GM19238 (cell line): ENCODE results near the gene BPIFB1.

Experiments used
- DNase-seq: peaks from one replicate; pipeline ENCODE4 v3.0.0; 2011; ENCODE audit warnings: low spot score; ENCODE audit not compliant: insufficient read length

The BPIFB1 gene

DNA sequence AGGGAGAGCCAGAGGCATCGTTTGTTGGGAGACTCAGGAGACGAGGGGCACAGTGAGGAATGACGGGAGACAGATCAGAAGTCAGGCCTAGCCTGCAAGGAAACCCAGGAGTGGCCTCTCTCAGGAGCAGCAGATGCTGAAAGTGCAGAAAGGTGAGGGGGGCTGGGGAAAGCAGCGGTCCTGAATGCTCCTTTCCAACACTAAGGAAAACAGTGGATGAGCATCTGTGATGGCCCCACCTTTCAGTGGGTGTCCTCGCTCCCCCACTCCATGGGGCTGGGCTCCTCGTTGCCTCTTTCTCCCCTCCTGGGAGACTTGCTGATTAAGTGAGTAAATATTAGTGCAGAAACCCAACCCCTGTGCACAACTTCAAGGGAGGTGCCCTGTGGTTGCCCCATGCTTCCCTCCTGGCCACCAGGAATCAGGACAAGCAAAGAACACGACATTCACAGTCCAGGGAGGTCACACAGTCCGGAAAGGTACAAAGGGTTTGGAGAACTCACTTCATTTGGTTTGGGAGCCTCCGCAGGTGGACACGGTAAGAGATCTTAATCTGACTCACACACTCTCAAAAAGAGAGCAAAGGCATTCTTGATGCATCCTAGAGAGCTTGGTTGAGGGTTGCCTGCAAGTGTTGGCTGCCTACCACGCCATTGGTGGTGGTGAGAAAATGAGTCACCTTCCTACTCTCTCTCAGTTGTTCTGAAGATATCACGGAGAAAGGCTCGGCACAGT lies 9.7 kb upstream of the BPIFB1 start:
- no peak for DNase-seq

DNA sequence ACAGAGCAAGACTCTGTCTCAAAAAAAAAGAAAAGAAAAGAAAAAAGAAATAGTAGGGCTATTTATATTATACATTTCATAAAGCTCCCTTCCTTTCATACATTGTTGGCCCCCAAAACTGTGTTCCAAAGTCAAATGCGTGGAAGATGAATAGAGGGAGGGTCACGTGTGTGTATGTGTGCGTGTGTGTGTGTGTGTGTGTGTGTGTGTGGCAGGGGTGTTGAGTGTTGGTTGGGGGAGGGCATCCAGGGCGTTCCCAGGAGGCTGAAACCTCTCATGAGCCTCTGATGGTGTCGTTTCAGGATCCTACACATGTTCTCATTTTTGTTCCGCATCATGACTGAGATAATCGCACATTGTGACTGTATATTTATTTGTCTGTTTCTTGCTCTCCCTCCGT lies 7.8 kb upstream of the BPIFB1 start:
- DNase-seq, result no peak

DNA sequence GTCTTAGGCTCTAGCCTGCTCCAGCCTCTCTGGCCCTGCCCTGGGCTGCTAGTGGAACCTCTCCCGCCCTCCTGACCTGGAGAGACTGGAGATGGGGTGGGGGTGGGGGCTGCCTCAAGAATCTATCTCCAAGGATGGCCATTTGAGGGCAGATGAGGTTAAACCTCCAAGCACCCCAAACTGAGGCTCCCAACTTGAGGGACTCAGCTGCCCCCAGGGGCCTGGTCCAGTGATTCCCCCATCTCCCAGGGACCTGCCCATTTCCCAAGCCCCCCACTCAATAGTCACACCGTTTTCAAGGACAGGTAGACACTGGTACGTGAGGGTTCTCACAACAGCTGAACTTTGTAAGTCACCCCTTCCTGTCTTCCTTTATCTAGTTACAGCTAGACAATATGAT lies 7.1 kb upstream of the BPIFB1 start:
- no peak for DNase-seq

DNA sequence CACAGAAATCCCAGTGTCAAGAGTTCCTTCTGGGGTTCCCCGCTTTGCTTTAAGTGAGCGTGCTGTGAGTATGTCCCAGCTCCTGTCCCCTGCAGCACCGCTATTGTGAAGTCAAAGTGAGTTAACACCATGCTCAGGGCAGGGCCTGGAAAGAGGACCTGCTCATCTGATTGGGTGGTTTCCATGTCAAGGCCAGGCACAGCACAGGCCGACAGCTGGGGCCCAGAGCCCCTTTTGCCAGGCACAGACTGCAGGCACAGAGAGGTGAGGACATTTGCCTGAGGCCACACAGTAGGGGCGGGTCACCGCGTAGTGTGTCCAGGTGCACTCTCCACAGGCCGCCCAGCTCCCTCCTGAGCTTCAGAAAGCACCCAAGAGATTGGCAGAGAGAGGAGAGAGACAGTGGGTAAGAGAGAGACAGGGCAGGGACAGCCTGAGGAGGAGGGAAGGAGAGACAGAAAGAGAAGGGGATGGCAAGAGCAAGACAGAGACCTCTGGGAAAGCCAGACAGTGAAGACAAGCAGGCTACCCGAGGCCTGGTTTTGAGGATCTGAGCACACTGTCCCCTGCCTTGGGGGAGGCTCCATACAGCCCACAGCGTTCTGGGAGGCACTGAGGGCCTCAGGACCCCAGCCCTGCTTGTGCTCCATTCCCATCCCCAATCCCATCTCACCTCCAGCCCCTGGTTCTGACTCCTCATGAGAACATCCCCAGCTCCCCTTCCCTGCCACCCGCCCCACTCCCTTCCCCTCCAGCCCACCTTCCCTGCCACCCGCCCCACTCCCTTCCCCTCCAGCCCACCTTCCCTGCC lies 6.5 kb upstream of the BPIFB1 start:
- DNase-seq, result no peak

DNA sequence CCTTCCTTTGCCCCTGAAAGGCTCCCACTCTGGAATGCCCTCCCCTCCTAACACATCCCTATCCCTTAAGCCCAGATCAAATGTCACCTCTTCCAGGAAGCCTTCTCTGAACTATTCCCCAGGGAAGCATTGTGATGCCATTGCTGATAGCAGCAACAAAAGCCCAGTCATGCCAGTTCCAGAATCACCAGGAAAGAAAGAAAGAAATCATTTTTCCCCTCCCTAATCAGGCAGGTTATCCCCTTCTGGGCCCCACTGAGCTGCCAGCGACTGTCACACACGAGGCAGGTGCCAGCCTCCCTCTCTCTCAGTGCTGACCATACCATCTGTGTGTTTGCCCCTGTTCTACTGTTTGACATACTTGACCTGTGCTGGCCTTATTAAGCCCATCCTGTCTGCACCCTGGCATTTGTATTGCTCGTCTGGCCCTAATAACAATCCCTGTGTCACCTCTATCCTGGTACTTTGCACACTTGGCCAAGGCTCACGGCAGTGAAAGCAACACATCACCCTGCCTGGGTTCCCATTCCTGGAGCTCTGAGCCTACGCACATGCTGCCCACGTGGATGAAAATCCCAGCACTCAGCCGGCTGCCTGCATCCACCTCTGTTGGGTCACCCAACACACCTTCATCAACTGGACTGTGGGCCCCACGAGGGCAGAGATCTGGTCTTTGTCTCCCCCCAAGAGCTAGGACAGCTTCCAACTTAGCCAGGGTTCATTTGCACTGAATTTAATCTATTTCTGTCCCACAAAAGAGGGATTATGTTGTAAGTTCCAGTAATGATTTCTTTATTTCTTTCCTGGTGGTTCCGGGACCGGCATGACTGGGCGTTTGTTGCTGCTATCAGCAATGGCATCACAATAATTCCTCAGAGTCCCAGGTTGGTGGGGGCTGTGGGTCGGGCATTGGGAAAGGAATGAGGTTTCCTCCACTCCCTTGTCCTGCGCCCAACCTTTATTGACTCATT lies 5.3 kb upstream of the BPIFB1 start:
- DNase-seq, result no peak

DNA sequence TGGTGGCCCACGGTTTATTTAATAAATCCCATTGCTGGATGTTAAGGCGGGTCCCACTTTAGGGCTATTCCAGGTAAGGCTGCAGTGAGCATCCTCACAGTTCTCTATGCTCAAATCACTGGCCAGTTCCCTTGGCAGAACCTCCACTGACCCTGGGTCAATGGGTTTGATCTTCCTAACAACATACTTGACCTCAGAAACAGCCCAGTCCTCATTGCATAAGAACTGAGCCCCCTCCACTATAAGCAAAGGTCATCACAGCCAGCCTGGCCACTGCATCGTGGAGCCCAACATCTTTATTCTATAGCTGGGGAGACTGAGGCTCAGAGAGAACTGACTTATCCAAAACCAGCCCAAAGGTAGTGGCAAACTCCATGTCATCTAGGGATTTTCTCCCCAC lies 4.3 kb upstream of the BPIFB1 start:
- DNase-seq, result no peak

DNA sequence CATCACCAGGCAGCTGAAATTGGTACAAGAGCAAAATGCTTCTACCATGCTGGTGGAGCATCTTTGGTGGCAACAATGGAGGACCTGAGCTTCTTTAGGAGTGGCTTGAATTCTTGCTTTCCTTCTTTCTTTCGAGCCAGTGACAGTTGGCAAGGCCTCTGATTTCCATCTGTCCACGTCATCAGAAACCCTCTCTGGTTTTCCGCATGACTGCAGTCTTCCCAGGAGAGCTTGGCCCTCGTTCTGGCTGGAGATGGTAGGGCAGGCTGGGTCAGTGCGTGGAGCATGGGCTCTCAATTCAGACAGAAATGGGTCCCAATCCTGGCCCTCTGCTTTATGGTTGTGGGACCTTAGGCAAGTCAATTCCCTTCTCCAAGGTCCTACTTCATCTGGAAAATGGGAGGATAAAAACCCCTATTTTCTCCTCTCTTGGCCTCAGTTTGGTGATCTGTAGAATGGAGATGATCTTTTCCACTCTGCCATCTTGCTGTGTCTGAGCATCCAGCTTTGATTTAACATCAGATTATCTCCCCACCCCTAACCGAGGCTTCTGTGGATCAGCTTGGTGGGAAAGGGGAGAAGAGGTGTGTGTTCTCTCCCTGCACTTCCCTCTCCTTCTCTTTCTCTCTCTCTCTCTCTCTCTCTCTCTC lies 3.6 kb upstream of the BPIFB1 start:
- DNase-seq, result no peak

DNA sequence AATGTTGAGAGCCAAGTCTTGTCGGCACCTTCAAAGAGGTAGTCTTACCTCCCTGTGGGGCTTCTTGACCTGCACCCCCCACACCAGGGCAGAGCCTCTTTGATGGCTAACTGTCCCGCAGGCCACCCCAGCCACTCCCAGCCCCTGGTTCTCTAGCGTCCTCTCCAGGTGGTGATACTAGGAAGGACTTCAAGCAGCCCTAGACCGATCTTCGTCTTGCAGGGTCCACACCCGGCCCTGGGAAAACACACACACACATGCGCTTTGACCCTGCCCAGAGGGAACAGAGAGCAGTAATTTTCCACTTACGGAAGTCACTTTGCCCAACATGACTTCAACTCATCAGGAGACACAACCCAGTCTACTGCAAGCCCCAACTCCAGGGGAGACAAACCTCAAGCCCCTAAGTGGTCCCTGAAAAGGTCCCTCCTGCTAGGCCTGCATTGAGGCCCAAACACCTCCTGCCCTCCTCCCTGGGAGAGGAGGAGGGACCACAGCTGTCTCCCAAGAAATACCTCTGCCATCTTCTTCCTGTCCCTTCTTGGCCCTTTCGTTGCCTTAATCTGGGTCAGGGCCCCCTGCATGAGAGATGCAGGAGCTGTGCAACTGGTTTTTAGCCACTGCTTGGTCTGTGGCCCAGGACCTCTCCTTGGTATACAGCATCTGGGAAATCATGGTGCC lies 2.9 kb upstream of the BPIFB1 start:
- no peak for DNase-seq

DNA sequence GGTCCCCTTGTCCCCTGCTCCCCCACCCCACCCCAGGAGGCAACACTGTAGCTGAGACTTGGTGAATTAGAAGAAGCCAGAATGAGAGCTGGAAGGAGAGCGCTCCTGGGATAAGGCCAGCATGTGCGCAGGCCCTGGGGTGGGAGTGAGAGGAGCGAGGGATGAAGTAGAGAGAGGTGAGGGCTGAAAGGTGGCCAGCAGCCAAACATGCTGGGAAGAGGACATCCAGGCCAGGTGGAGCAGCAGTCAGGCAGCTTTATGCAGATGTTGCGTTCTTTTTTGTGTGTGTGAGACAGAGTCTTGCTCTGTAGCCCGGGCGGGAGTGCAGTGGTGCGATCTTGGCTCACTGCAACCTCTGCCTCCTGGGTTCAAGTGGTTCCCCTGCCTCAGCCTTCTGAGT lies 2.2 kb upstream of the BPIFB1 start:
- DNase-seq, result no peak

DNA sequence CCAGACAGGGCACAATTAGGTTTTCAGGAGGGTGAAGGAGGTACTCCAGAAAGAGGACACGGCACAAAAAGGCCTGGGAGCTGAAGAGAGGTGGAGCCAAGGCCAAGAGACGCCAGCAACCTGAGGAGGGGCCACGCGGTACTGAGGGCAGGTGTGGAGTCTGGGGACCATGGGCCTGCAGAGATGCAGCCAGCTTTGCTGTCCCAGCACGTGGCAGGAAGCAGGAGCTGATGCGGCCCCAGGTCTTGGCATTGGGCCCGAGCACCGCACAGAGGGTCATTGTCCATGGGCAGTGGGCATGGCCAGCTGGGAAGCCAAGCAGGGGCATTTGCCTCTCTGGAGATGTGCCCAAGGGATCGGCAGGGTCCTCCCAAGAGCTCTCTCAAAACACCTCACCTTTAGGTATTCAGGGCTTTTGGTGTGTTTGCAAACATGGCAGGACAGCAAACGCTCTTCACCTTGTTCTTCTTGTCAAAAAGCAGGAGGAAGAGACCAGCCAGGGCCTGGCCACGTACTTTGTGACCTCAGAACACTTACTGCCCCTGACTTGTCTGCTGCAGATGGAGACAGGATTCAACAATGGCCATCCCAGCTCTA lies 1.4 kb upstream of the BPIFB1 start:
- no peak for DNase-seq

DNA sequence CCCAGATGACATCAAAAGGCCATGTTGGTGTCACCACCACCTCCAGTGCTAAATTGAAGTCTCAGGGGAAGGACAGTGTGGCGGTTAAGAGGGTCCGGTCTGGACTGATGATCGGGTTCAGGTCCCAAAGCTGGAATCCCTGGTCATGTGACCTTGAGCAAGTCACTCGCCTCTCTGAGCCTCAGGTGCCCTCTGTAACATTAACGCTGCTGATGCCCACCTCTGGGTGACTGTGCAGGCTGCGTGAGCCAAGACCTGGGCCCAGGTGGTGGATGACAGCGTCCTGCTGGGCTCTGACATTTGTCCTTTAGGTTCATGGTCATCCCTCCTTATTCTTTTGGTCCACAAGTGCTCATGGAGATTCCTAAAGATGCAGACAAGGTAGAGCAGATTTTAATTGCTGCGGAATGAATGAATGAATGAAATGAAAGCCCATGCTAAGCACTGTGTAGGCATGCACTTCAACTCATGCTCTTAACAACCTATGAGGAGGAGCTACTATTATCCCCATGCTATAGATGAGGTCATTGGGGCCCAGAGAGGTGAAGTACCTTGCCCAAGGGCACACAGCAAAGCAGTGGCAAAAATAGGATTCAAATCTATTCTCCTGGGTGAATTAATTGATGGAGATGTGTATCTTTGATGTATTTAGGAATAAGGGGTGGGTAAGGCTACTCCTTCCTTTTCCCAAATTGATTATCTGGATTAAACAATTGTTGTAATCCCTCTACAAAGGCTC lies 649 bp upstream of the BPIFB1 start:
- DNase-seq, result no peak

DNA sequence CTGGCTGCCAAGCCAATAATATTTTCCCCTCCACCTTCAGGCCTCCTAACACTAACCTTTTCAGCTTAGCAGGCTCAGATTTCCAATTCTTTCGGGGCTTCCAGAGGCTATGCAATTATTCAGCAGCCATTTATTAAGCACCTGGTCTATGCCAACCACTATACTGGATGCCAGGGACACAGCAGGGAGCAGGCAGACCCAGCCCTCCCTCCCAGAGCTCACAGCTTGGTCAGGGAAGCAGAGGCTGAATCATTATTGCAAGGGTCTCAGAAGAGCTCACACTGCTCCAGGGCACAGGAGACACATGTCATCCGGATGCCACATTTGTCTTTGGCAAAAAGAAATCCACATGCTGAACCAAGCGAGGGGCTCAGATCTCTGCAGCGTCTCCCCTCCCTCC lies 1.3 kb downstream of the BPIFB1 start:
- DNase-seq, result no peak

DNA sequence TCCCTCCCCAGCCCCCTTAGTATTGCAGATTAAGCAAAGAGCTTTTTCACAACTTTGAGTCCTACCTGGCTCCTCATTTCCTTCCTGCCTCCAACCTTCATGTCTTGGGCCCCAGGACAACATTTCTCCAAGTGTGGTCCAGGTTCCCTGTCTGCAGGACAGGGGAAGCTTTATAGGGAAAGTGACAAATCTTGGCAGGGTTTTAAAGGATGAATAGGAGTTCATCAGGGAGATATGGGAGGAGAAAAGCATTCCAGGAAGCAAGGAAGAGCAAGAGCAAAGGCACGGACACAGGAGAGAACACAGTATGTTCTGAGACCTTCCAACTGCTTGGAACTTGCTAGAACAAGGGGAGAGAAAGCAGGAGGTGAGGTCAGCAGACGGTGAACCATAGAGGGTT lies 1.9 kb downstream of the BPIFB1 start:
- DNase-seq, result no peak

DNA sequence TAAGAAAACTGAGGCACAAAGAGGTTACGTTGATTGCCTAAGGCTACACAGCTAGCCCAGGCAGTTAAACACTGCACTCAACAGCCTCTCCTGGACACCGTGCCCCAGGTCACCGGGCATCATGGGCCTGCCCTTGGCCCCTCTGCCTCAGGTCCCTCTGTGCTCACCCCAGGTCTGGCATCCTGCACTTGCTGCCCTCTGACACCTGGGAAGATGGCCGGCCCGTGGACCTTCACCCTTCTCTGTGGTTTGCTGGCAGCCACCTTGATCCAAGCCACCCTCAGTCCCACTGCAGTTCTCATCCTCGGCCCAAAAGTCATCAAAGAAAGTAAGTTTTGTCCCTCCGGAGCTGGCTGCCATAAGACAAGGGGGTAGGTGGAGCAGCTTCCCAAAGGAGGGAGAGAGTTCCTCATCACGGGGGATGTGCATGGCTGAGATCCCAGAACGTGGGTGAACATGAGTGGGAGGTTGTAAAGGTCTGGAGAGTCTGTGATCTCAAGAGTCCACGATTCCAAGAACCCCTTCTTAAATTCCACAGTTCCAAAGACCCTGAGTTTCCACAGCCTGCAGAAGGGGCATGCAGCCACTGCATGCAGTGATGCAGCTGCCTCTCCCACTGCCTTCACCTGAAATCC lies 3.0 kb downstream of the BPIFB1 start:
- DNase-seq, result no peak

DNA sequence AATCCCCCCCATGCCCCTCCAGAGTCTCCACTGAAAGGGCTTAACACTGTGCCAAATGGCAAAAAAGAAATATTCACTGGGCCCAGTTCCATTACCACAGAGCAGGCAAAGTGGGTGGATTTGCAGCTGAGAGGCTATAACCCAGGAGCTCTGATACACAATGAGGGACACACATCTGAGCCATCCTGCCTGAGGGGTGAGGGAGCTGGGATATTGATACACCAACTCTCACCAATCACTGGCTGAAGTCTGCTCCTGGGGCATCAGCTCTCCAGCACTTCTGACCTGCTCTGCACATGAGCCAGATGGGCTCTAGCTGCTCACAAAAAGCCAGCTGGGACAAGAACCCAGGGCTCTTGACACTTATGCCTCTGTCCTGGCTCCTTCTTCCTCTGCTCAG lies 4.9 kb downstream of the BPIFB1 start:
- no peak for DNase-seq

DNA sequence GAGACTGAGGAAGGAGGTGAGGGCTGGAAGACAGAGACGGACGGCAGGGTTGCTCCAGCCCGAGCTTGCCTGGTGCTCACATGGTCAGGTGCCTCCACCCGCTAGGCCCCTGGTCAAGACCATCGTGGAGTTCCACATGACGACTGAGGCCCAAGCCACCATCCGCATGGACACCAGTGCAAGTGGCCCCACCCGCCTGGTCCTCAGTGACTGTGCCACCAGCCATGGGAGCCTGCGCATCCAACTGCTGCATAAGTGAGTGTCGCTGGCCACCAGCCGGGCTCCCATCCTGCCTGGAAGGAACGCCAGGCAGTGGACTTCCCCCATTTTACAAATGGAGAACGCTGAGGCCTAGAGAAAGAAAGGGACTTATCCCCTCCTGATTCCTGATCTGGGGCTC lies 7.8 kb downstream of the BPIFB1 start:
- DNase-seq, result no peak

DNA sequence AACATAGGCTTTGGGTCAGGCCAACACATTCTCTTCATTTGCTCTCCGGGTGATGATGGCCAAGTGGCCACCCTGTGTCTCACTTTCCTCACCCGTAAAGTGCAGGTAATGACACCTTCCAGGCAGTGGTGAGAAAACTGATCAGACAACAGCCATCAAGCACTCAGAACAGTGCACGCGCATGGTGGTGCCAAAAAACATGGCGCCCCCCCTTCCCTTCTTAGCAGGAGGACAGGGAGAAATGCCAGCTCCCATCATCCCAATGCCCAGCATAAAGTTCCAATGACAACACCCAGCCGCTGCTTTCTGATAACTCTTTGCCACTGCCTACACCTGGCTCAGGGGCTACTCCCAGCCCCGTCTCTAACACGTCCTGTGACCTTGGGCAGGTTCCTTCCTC lies 8.4 kb downstream of the BPIFB1 start:
- DNase-seq, result no peak

DNA sequence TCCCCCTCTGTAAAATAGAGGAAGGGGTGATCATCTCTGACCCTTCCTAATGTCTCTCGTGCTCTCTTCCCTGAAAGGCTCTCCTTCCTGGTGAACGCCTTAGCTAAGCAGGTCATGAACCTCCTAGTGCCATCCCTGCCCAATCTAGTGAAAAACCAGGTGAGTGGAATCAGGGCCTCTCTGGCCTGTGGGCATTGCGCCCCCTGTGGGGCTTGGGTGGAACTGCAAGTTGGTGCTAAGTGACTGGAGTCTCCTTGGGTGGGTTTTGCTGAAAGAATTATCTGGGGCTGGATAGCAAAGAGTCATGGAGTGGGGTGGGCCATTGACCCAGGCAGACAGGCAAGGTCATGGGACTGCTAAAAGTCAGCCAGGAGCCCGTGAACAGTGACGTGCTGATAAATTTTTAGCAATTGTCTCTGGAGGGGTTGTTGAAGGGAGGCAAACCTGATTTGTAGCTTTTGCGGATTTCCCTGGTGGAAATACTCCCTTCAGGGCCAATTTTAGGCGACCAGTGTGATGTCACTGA lies 8.9 kb downstream of the BPIFB1 start:
- DNase-seq, result peak; percentile 66

DNA sequence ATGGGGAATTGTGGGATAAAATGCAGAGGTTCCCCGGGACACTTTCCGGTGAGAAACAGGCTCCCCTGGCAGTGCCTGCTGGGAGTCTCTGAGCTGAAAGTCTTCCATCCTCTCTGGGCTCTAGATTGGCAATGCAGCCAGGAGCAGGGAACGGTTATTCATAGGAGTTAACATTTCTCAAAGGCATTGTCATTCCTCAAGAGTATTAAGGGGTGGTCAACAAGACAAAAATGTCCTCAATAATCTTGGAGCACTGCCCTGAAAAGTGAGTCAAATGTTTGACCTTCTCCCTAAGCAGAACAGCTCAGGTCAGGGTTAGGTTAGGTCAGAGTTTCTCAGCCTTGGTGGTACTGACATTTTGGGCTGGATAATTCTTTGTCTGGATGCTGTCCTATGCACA lies 13.2 kb downstream of the BPIFB1 start:
- no peak for DNase-seq
